ENCODE data around the gene ATRAID.

Gene ATRAID

DNA sequence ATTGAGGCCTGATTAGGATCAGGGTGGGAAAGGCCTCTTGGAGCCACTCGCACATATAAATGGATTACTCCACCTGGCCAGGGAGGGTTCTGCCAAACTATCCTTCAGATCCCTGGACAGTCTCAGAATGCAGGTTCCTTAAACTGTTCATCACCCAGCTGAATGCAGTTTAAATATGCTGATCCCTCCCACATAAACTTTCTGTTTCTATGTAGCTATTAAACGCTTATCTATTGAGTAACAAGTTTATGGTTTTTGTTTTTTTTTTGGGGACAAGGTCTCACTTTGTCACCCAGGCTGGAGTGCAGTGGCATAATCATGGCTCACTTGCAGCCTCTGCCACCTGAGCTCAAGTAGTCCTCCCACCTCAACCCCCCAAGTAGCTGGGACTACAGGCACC is 7.2 kb downstream of the ATRAID start:
- DNase-seq (ENCODE audit: low read depth) = no peak

DNA sequence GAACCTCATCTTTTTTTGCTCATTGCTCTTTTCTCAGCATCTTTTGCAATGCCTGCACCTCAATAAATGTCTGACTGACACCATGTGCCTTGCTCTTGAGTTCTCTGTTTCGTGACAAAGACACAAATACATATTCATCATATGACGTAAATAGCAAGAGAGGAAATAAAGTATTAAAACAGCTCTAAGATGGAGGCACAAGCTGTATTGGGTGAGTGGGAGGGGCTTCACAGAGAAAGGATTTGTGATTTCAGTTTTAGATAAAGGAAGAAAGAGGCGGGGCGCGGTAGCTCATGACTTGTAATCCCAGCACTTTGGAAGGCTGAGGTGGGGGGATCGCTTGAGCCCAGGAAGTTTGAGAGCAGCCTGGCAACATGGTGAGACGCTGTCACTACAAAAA is 8.2 kb downstream of the ATRAID start:
- DNase-seq (ENCODE audit: low read depth) = no peak

DNA sequence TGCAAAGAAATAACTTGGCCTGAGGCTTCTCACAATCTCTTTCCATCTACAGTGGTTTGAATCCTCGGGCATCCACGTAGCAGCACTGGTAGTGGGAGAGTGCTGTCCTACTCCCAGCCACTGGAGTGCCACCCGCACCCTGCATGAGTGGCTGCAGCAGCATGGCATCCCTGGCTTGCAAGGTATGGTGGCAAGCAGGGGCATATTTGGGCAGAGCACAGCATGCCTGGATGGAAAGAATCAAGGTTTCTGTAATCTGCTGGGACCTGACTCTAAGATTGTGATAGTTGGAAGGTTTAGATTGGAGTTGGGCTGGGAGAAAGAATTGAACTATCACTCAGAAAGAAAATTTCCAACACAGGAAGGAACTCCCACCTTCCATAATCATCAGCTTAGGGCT is 9.3 kb downstream of the ATRAID start:
- no peak for DNase-seq (ENCODE audit: low read depth)

DNA sequence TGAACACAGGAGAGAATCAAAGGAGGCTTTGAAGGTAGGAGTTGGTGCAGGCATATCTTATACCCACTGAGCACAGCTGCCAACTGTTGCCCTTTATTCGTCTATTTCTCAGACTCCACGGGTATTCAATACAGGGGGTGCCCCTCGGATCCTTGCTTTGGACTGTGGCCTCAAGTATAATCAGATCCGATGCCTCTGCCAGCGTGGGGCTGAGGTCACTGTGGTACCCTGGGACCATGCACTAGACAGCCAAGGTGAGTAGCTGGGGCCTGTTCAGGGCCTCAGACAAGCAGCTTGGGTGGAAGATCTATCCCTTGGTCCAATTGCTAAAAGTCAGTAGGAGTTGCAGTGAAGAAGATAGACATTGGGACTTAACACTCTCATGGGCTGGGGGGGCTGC is 10.6 kb downstream of the ATRAID start:
- no peak for DNase-seq (ENCODE audit: low read depth)

DNA sequence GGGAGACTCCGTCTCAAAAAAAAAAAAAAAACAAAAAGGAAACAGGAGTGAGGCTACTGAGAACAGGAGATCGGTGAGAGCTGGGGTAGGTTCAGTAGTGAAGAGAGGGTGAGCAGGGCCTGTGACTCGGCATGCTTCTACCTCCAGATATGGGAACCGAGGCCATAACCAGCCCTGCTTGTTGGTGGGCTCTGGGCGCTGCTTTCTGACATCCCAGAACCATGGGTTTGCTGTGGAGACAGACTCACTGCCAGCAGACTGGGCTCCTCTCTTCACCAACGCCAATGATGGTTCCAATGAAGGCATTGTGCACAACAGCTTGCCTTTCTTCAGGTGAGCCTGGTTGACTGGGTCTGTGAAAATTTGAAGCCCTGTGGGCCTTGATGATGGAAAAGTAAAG is 11.6 kb downstream of the ATRAID start:
- no peak for DNase-seq (ENCODE audit: low read depth)

DNA sequence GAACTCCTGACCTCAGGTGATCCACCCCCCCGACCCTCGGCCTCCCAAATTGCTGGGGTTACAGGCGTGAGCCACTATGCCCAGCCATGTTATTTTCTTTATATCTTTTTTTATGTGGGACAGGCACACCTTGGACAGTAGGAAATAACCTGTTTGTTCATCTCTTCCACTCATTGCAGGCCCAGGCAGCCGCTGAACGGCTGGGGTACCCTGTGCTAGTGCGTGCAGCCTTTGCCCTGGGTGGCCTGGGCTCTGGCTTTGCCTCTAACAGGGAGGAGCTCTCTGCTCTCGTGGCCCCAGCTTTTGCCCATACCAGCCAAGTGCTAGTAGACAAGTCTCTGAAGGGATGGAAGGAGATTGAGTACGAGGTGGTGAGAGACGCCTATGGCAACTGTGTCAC is 13.7 kb downstream of the ATRAID start:
- no peak for DNase-seq (ENCODE audit: low read depth)

DNA sequence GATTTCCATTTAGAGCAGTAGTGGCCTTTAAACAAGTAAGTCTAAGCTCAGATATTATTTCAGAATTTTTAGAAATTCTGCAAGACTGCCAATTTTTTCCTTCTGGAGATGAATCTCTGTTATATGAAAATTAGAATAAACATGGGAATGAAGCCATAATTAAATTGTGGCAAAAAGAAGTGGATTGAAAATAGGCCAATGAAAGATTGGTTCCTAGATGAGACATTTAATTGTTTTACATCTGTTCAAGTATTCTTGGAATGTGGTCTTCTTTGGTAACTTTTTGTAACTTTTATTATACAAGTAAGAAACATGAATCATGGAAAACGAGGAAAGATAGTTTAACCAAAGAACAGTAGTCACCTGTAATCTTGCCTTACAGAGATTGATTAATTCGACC is 15.7 kb downstream of the ATRAID start:
- no peak for DNase-seq (ENCODE audit: low read depth)

DNA sequence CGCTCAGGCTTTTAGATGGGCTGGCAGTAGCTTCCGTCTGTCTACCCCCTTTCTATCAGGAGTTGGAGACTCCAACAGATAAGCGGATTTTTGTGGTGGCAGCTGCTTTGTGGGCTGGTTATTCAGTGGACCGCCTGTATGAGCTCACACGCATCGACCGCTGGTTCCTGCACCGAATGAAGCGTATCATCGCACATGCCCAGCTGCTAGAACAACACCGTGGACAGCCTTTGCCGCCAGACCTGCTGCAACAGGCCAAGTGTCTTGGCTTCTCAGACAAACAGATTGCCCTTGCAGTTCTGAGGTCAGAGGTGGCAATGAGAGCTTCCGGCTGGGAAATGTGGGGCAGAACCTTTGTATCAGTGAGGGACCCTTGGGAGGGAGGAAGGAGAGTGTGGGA is 20.1 kb downstream of the ATRAID start:
- DNase-seq (ENCODE audit: low read depth) = no peak

DNA sequence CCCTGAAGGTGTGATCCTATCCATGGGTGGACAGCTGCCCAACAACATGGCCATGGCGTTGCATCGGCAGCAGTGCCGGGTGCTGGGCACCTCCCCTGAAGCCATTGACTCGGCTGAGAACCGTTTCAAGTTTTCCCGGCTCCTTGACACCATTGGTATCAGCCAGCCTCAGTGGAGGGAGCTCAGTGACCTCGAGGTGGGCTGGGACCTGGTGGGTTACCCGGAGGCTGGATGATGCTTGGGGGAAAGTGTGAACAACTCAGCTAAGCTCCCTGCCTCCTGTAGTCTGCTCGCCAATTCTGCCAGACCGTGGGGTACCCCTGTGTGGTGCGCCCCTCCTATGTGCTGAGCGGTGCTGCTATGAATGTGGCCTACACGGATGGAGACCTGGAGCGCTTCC is 21.5 kb downstream of the ATRAID start:
- no peak for DNase-seq (ENCODE audit: low read depth)

DNA sequence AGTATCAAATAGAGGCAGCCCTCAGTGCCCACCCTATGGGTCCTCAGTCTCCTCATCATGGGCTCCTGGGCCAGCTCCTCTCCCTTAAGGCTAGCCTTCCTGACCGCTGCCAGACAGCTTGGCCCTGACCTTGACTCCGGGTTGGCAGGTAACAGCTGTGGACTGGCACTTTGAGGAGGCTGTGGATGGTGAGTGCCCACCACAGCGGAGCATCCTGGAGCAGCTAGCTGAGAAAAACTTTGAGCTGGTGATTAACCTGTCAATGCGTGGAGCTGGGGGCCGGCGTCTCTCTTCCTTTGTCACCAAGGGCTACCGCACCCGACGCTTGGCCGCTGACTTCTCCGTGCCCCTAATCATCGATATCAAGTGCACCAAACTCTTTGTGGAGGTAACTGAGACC is 24.3 kb downstream of the ATRAID start:
- DNase-seq (ENCODE audit: low read depth) = no peak

DNA sequence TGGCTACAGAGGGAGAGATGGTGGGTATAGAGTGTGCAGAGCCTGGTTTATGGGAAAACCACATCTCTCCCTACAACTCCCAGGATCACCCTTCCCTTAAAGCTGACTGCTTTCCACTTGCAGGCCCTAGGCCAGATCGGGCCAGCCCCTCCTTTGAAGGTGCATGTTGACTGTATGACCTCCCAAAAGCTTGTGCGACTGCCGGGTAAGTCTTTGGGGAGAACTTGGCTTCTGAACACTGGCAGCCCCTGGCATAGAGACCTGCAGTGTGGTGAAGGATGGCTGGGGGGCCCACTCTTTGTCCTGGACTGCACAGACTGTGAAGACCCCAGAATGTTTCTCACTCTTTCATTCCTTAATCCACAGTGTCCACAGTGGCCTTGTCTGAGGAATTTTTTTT is 24.8 kb downstream of the ATRAID start:
- DNase-seq (ENCODE audit: low read depth) = no peak

DNA sequence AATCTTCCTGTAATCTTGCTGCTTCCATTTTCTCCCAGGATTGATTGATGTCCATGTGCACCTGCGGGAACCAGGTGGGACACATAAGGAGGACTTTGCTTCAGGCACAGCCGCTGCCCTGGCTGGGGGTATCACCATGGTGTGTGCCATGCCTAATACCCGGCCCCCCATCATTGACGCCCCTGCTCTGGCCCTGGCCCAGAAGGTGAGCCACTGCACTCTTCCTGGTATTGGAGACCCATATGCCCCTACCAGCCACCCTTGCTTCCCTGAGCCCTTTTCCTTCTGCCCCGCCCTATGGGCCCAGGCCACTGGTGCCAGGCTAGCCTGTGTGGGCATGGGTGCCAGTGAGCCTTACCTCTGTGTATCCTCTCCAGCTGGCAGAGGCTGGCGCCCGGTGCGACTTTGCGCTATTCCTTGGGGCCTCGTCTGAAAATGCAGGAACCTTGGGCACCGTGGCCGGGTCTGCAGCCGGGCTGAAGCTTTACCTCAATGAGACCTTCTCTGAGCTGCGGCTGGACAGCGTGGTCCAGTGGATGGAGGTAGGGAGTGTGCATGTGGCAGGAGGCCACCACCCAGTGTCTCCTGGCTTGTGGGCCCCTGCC is 25.6 kb downstream of the ATRAID start:
- DNase-seq (ENCODE audit: low read depth) = no peak

DNA sequence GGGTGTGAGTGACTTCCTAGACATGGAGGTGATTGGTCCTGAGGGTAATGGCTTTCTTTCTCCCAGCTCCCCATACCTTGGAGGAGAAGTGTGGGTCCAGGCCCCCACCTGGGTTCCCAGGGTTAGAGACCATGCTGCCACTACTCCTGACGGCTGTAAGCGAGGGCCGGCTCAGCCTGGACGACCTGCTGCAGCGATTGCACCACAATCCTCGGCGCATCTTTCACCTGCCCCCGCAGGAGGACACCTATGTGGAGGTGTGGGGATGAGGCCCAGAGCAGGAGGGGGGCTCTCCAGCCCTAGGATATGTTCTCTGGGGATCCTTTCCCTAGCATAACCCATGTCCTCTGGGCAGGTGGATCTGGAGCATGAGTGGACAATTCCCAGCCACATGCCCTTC is 27.1 kb downstream of the ATRAID start:
- DNase-seq (ENCODE audit: low read depth) = no peak

DNA sequence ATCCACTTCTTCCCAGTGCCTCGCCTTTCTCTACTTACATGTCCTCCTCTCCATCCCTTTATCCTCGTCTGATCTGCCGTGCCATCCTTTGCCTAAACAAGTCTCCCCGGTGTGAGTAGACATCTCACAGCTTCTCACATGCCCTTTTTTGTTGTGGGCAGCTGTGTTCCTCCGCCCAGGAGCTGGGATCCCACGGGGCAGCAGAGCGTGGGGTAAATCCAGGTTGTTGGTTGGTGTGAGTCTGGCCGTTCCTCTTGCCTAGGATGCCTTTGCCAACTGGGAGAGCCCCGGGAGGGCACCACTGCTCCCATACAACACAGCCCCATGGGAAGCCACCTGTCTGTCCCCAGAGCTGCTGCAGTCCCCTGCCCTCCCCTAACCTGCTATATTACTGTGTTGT is 28.6 kb downstream of the ATRAID start:
- no peak for DNase-seq (ENCODE audit: low read depth)

DNA sequence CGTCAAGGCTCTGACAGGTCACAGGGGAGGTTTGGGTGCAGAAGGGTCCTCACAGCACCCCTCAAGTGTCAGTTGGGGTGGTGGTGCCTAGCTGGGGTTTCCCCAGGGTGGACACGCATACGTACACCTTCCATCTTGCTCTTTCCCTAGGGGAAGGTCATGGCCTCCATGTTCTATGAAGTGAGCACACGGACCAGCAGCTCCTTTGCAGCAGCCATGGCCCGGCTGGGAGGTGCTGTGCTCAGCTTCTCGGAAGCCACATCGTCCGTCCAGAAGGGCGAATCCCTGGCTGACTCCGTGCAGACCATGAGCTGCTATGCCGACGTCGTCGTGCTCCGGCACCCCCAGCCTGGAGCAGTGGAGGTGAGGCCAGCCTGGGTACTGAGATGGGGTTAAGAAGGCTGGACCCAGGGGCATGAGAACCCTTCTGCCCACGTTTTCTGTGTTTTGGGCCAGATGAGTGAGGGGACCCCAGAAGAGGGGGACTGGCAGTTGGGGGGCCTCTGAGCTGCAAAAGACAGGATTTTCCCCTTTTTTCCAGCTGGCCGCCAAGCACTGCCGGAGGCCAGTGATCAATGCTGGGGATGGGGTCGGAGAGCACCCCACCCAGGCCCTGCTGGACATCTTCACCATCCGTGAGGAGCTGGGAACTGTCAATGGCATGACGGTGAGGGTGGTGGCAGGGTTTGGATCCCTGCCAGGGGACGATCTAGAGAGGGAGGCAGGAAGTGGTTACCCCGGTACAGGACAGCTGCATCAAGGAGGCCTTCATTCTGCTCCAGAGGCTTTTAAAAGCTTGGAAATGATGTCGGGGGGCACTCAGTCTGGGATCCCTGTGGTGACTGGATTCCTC is 30.1 kb downstream of the ATRAID start:
- DNase-seq (ENCODE audit: low read depth) = no peak

DNA sequence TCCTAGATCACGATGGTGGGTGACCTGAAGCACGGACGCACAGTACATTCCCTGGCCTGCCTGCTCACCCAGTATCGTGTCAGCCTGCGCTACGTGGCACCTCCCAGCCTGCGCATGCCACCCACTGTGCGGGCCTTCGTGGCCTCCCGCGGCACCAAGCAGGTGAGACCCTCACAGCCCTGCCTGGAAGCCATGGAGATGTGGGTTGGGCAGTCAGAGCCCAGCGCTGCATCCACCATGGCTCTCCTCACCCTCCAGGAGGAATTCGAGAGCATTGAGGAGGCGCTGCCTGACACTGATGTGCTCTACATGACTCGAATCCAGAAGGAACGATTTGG is 30.7 kb downstream of the ATRAID start:
- no peak for DNase-seq (ENCODE audit: low read depth)

DNA sequence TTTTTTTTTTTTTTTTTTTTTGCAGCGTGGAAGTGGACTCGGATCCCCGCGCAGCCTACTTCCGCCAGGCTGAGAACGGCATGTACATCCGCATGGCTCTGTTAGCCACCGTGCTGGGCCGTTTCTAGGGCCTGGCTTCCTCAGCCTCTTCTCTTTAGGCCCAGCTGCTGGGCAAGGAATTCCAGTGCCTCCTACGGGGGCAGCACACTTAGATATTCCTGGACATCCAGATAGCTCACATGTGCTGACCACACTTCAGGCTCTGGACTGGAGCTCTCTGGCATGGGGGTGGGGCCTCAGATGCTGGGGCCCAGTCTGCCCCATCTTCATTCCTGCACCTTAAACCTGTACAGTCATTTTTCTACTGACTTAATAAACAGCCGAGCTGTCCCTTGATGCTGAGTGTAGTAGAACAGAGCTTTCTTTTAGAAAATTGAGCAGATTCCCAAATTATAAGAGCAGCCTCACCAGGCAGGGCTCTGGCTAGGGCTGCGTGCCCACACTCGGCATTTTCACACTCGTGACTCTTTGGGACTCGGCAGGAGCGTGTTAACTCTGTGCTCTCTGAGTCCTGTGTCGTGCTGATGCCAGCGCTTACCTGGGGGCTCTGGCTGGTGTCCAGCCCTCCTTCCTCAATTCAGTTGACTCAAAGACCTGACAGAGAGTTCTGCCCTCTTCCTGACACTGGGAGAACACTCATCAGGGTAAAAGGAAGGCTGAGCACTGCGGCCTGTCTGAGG is 31.7 kb downstream of the ATRAID start:
- DNase-seq (ENCODE audit: low read depth) = no peak

DNA sequence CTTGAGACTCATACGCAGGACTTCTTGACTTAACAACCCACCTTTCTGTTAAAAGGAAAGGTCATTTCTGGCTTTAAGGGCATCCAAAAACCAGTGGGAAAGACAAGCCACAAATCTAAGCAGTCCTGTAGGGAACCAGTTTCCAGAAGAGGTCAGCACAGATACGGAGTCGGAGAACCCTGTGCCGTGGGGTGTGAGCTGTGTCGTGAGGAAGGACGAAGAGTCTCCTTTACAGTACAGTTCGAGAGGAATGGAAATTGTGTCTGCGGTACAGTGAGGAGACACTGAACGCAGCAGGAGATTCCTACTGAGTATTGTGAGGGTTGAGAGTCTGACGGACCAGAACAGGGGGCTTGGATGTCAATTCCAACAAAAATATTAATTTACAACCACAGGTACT is 33.3 kb downstream of the ATRAID start:
- no peak for DNase-seq (ENCODE audit: low read depth)

DNA sequence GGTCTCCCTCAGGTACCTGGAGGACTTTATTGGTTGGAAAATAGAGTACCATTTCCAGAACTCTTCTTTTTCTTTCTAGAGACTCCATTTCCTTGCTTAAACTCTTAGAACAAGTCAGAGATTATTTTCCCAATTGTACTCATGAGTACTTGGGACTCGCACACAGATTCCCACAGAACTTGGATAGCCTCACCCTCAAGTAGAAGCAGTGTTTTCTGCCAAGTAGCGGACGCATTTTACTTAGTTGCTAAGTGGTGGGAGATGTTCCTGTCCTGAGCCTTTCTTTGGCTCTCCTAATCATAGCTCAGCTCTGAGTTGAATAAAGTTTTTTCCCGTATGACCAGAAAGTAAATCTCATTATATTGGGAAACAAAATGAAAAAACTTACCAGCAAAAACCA is 33.8 kb downstream of the ATRAID start:
- no peak for DNase-seq (ENCODE audit: low read depth)

DNA sequence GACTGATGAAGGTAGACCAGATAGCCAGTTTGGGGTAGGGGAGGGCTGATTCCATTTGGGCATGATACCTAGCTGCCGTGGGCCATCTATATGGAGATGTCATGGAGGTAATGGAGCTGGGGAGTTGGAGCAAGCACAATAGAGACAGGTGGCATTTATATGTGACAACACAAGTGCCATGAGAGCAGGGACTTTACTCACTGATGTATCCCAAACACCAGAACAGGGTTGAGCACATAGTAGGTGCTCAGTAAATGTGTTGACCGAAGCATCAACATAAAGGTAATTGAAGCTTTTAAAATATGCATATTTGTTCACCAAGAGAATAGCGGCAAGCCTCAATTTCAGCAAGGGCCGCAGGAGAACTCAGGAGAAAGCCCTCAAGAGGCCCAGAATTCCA is 36.1 kb downstream of the ATRAID start:
- no peak for DNase-seq (ENCODE audit: low read depth)

DNA sequence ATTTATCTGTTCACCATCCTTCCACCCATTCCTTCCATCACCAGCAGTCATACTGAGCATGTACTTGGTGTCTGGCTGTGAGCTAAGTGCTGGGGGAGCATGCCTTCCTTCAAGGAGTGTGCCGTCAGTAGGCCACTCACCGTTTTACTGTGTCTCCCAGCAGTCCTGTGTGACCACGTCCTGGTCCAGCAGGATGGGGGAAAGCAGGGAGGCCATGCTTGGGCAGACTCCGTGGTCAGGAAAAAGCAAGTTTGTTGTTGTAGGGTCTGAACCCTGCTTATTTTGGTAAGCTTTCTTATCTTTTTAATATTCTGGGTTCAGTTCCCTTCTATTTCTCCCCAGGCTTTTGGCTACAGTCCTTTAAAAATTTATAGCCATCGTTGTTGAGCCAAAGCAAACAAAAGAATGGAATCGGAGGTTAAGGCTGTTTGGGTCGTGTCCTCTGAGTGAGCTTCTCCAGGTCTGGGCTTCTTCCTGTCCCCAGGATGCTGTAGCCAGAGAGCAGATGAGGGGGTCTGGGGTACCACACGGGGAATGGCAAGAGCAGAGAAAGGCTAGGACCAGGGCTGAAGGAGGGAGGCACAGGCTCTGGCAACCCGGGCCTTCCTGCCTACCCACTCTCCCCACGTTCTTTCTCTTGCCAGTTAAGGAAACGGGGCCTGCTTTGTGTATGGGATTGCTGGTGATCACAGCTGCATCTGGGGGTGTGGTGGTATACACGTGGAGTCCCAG is 37.5 kb downstream of the ATRAID start:
- DNase-seq (ENCODE audit: low read depth) = no peak

DNA sequence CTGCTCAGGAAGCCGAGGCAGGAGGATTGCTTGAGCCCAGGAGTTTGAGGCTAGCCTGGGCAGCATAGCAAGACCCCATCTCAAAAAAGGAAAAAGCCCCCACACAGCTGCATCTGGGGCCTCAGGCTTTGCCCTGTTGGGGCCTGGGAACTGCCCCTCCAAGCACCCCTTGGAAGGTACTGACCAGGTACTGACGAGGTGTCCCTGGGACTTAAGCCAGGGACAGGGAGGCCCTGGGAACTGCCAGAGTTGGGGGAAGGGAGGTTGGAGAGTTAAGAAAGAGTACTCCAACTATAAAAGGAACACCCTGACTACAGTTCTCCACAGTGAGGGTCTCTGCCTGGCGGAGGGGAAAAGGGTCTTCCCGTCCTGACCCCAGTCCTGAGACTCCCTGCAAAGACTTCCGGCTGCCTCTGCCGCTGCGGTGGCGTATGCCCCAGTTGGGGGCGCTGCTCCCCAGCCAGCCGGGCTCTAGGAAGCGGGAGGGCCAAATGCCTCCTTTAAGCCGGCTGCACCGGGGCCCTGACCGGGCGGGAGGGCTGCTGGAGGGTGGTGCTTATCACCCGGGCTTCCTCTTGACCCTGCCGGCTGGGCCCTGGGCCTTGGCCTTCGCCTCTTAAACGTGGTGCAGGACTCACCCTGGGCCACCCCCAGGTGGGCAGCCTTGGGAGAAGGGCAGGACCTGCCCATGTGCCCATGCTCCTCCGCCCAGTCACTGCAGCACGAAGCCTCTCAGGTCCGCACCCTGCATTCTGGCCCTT is 38.2 kb downstream of the ATRAID start:
- DNase-seq (ENCODE audit: low read depth) = no peak

All from stimulated activated CD4-positive, alpha-beta T cell treated with anti-CD3 and anti-CD28 coated beads, Interleukin-2, amount 100 ng/mL, for 4 hours (primary cell).